ENCODE results near the gene VGLL1.

GRCh38 chrX:136519069-136519468 lies 12.9 kb upstream of the VGLL1 start:
- no peak for TF ChIP-seq EZH2 (IDR thresholded peaks at IDR 0.05; ENCODE audit: insufficient read depth, poor library complexity, severe bottlenecking)
- TF ChIP-seq EZH2phosphoT487 (IDR thresholded peaks at IDR 0.05; ENCODE audit: insufficient read depth, low read depth): no peak
